ENCODE data around the gene IL20. TPM values are rescaled to one million over a fixed set of nuclear protein-coding genes. Genes with fewer than 3 reads are reported as not detected.
"Not testable (repeated sequence)": the region's sequence is repeated elsewhere in the genome, so short reads cannot be mapped to it uniquely, and the experiment has no call there.

The IL20 gene
- total and polyA plus RNA-seq, 8 donors = not detected

- Histone ChIP-seq H3K9me3 (no peaks in the 10 kb centered on the region), H3K27ac (no peak overlapping the region), H3K4me3 (no peak overlapping the region), H3K4me1 (peaks cover 0 to 3% of the 10 kb centered on the region in 2 donors), H3K27me3 (no peaks in the 10 kb centered on the region), H3K36me3 (no peaks in the 10 kb centered on the region)
- DNase-seq (no peak), ATAC-seq (peak; percentile 91)
- intact Hi-C loops (cut with DNase I) = no loop called here
- TF ChIP-seq CTCF (IDR thresholded peaks at IDR 0.05) = no peak
These were observed 18.0 kb upstream of the IL20 start for GRCh38 chr1:206847337-206847834.

DNA sequence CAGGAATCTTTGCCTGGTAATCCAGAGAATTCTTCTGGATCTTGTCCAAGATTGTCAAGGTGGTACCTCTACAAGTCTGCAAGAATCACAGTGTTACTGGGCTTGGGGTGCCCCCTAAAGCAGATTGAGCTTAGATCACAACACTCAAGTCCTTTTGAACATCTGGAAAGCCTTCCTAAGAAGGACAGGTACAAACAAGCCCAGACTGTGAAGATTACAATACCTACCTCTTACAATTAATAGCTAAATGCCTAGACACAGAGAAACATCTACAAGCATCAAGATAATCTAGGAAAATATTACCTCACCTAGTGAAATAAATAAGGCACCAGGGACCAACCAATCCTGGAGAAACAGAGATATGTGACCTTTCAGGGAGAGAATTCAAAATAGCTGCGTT, 17.5 kb upstream of the IL20 start:
- H3K4me1 ChIP-seq = peaks cover 0 to 3% of the 10 kb centered on the region in 2 donors
- no peak overlapping the region for H3K4me3 ChIP-seq
- intact Hi-C loops (cut with DNase I) = no loop called here
- H3K27ac ChIP-seq = no peak overlapping the region
- no peak for TF ChIP-seq CTCF (IDR thresholded peaks at IDR 0.05)
- H3K27me3 ChIP-seq = no peaks in the 10 kb centered on the region
- no peaks in the 10 kb centered on the region for H3K9me3 ChIP-seq
- H3K36me3 ChIP-seq = no peaks in the 10 kb centered on the region
- ATAC-seq (no peak), DNase-seq (no peak)

DNA sequence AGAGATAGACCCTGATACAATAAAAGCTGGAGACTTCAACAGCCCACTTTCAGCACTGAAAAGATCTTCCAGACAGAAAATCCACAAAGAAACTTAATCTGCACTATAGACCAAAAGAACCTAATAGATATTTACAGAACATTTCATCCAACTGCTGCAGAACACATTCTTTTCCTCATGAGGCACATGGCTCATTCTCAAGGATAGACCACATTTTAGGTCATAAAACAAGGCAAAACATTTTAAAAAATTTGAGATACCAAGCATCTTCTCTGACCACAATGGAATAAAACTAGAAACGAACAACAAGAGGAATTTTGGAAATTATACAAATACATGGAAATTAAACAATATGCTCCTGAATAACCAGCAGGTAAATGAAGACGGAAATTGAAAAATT, 15.0 kb upstream of the IL20 start:
- Histone ChIP-seq H3K4me1 (peaks cover 0 to 3% of the 10 kb centered on the region in 2 donors), H3K27ac (no peak overlapping the region), H3K27me3 (no peaks in the 10 kb centered on the region), H3K9me3 (no peaks in the 10 kb centered on the region), H3K36me3 (no peaks in the 10 kb centered on the region), H3K4me3 (no peak overlapping the region)
- no peak for ATAC-seq
- no peak for DNase-seq
- intact Hi-C loops (cut with DNase I) = no loop called here
- no peak for TF ChIP-seq CTCF (IDR thresholded peaks at IDR 0.05)

DNA sequence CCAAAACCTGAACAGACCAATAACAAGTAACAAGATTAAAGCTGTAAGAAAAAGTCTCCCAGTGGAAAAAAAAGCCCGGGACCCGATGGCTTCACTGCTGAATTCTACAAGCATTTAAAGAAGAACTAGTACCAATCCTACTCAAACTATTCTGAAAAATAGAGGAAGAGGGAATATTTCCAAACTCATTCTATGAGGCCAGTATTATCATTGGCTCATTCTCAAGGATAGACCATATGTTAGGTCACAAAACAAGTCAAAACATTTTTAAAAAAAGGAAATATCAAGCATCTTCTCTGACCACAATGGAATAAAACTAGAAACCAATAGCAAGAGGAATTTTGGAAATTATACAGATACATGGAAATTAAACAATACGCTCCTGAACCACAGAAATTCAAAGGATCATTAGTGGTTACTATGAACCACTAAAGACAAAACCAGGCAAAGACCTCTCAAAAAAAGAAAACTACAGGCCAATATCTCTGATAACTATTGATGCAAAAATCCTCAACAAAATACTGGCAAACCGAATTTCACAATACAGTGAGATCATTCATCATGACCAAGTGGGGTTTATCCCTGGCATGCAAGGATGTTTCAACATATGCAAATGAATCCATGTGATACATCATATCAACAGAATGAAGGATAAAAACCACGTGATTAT, 13.9 kb upstream of the IL20 start:
- Histone ChIP-seq H3K27ac (no peak overlapping the region), H3K9me3 (no peaks in the 10 kb centered on the region), H3K4me3 (no peak overlapping the region), H3K36me3 (no peaks in the 10 kb centered on the region), H3K27me3 (no peaks in the 10 kb centered on the region), H3K4me1 (peaks cover 0 to 3% of the 10 kb centered on the region in 2 donors)
- DNase-seq = no peak
- intact Hi-C loops (cut with DNase I) = no loop called here
- no peak for ATAC-seq
- TF ChIP-seq CTCF (IDR thresholded peaks at IDR 0.05) = no peak

DNA sequence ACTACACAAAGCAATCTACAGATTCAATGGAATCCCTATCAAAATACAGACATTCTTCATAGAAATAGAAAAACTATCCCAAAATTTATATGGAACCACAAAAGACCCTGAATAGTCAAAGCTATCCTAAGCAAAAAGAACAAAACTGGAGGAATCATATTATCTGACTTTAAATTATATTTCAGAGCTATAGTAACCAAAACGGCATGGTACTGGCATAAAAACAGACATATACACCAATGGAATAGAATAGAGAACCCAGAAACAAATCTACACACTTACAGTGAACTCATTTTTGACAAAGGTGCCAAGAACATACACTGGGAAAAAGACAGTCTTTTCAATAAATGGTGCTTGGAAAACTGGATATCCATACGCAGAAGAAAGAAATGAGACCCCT, 12.8 kb upstream of the IL20 start:
- DNase-seq; H3K9me3 ChIP-seq; intact Hi-C loops (cut with DNase I): not testable (repeated sequence)

DNA sequence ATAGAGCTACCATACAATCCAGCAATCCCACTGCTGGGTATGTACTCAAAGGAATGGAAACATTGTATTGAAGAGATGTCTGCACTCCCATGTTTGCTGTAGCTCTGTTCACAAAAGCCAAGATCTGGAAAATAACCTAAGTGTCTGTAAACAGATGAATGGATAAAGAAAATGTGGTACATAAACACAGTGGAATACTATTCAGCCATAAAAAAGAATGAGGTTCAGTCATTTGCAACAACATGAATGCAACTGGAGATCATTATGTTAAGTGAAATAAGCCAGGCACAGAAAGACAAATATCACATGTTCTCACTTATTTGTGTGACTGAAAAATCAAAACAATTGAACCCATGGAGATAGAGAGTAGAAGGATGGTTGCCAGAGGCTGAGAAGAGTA, 11.7 kb upstream of the IL20 start:
- intact Hi-C loops (cut with DNase I); H3K27me3 ChIP-seq: not testable (repeated sequence)

More for the DNA sequence above, 12.8 kb upstream of the IL20 start:
- not testable (repeated sequence) for H3K27me3 ChIP-seq, H3K4me3 ChIP-seq, H3K4me1 ChIP-seq, ATAC-seq, H3K27ac ChIP-seq, H3K36me3 ChIP-seq

More for the DNA sequence above, 11.7 kb upstream of the IL20 start:
- H3K9me3 ChIP-seq, ATAC-seq, H3K4me3 ChIP-seq, H3K27ac ChIP-seq, DNase-seq, H3K4me1 ChIP-seq, H3K36me3 ChIP-seq: not testable (repeated sequence)

Measured in left lung (tissue), 10 donors.